Measurements from ENCODE around the gene GPR179. TPM values are rescaled to one million over a fixed set of nuclear protein-coding genes. Genes with fewer than 3 reads are reported as not detected.

GPR179 gene
- polyA plus RNA-seq, 1 donor from 2014 or later: not detected

DNA sequence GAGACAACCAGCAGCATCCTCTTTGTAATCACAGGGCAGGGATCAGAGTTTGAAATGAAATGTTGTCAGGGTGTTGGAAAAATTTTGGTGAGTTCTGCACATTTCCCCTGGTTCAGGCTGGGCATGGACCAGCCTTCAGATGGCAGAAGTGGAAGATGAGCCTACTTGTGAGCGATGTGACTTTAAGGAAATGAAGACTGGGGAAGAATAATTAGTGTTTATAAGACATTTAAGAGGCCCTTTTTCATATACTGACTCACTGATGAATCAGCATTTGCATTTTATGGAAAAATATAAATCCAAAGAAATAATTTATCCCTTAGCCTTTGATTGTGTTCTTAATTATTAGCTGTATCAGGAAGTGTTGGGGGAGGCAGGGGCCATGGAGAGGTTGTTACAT lies 20.9 kb downstream of the GPR179 start:
- TF ChIP-seq REST (IDR thresholded peaks at IDR 0.05; ENCODE audit: borderline replicate concordance): no peak
- TF ChIP-seq RAD21 (conservative IDR thresholded peaks at IDR 0.05): no peak
- no peak for TF ChIP-seq TAF1 (IDR thresholded peaks at IDR 0.05; ENCODE audit: low read depth)
- TF ChIP-seq, protein P1, sequence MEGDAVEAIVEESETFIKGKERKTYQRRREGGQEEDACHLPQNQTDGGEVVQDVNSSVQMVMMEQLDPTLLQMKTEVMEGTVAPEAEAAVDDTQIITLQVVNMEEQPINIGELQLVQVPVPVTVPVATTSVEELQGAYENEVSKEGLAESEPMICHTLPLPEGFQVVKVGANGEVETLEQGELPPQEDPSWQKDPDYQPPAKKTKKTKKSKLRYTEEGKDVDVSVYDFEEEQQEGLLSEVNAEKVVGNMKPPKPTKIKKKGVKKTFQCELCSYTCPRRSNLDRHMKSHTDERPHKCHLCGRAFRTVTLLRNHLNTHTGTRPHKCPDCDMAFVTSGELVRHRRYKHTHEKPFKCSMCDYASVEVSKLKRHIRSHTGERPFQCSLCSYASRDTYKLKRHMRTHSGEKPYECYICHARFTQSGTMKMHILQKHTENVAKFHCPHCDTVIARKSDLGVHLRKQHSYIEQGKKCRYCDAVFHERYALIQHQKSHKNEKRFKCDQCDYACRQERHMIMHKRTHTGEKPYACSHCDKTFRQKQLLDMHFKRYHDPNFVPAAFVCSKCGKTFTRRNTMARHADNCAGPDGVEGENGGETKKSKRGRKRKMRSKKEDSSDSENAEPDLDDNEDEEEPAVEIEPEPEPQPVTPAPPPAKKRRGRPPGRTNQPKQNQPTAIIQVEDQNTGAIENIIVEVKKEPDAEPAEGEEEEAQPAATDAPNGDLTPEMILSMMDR (IDR thresholded peaks at IDR 0.05; ENCODE audit: poor library complexity, severe bottlenecking): no peak
- TF ChIP-seq MXI1 (conservative IDR thresholded peaks at IDR 0.05; ENCODE audit: poor library complexity, severe bottlenecking): no peak
- TF ChIP-seq EZH2 (IDR thresholded peaks at IDR 0.05; ENCODE audit: borderline replicate concordance, insufficient read depth, low read length, poor library complexity, severe bottlenecking): no peak
- no peak for TF ChIP-seq EP300 (conservative IDR thresholded peaks at IDR 0.05; ENCODE audit: poor library complexity, severe bottlenecking)
- TF ChIP-seq POLR2AphosphoS5 (IDR thresholded peaks at IDR 0.05): no peak
- no peak for TF ChIP-seq SMC3 (conservative IDR thresholded peaks at IDR 0.05; ENCODE audit: poor library complexity)
- Histone ChIP-seq H3K4me3 (ENCODE audit: low read length) (no peak overlapping the region), H3K36me3 (ENCODE audit: insufficient read depth, low read length) (no peaks in the 10 kb centered on the region), H2AFZ (ENCODE audit: low read depth, low read length) (no peak overlapping the region), H3K9me2 (ENCODE audit: insufficient read depth, low read length) (no peaks in the 10 kb centered on the region), H3K4me2 (ENCODE audit: low read length) (no peak overlapping the region), H3K27ac (ENCODE audit: low read length) (no peak overlapping the region), H3K9me3 (ENCODE audit: low read length) (no peaks in the 10 kb centered on the region), H3F3A (ENCODE audit: insufficient read depth, low read length, poor library complexity, severe bottlenecking) (no peaks in the 10 kb centered on the region), H4K20me1 (ENCODE audit: insufficient read depth) (no peaks in the 10 kb centered on the region), H3K27me3 (ENCODE audit: insufficient read depth, low read depth, low read length) (no peaks in the 10 kb centered on the region), H3K9ac (ENCODE audit: low read length) (no peak overlapping the region), H3K79me2 (replicated peaks; ENCODE audit: insufficient read depth, low read length) (no peaks in the 10 kb centered on the region)

- Histone ChIP-seq H4K20me1 (ENCODE audit: insufficient read depth) (no peaks in the 10 kb centered on the region), H3K36me3 (ENCODE audit: insufficient read depth, low read length) (no peaks in the 10 kb centered on the region), H3K9ac (ENCODE audit: low read length) (no peak overlapping the region), H3K27ac (ENCODE audit: low read length) (no peak overlapping the region), H3K4me3 (ENCODE audit: low read length) (no peak overlapping the region), H3K9me2 (ENCODE audit: insufficient read depth, low read length) (no peaks in the 10 kb centered on the region), H3K27me3 (ENCODE audit: insufficient read depth, low read depth, low read length) (no peaks in the 10 kb centered on the region), H3F3A (ENCODE audit: insufficient read depth, low read length, poor library complexity, severe bottlenecking) (no peaks in the 10 kb centered on the region), H3K9me3 (ENCODE audit: low read length) (no peaks in the 10 kb centered on the region), H3K79me2 (replicated peaks; ENCODE audit: insufficient read depth, low read length) (no peaks in the 10 kb centered on the region), H2AFZ (ENCODE audit: low read depth, low read length) (no peak overlapping the region), H3K4me2 (ENCODE audit: low read length) (no peak overlapping the region)
- no peak for TF ChIP-seq EP300 (conservative IDR thresholded peaks at IDR 0.05; ENCODE audit: poor library complexity, severe bottlenecking)
- TF ChIP-seq SMC3 (conservative IDR thresholded peaks at IDR 0.05; ENCODE audit: poor library complexity): peak; percentile 24
- no peak for TF ChIP-seq TAF1 (IDR thresholded peaks at IDR 0.05; ENCODE audit: low read depth)
- no peak for TF ChIP-seq EZH2 (IDR thresholded peaks at IDR 0.05; ENCODE audit: borderline replicate concordance, insufficient read depth, low read length, poor library complexity, severe bottlenecking)
- no peak for TF ChIP-seq POLR2AphosphoS5 (IDR thresholded peaks at IDR 0.05)
- no peak for TF ChIP-seq REST (IDR thresholded peaks at IDR 0.05; ENCODE audit: borderline replicate concordance)
- no peak for TF ChIP-seq MXI1 (conservative IDR thresholded peaks at IDR 0.05; ENCODE audit: poor library complexity, severe bottlenecking)
- TF ChIP-seq, protein P1 (IDR thresholded peaks at IDR 0.05; ENCODE audit: poor library complexity, severe bottlenecking): peak; percentile 48
- peak; percentile 25 for TF ChIP-seq RAD21 (conservative IDR thresholded peaks at IDR 0.05)
Observed at GRCh38 chr17:38322156-38322779, 21.5 kb downstream of the GPR179 start.
